ENCODE data around the gene PCDHB10.

GRCh38 chr5:141150224-141150992 lies 41.7 kb upstream of the PCDHB10 start:
- TF ChIP-seq EZH2 (IDR thresholded peaks at IDR 0.05; ENCODE audit: borderline replicate concordance, low read length) (no peak), CTCF (conservative IDR thresholded peaks at IDR 0.05 in 1 of 2, IDR thresholded peaks at IDR 0.05 in 1 of 2; ENCODE audit: extremely low read depth in 1 of 2, insufficient read depth in 1 of 2, low read depth in 1 of 2, low read length in 2 of 2) (no peak)

All from mammary epithelial cell (primary cell).